ENCODE data around the gene PTAFR. TPM values are rescaled to one million over a fixed set of nuclear protein-coding genes. Genes with fewer than 3 reads are reported as not detected.
"Not testable (repeated sequence)": the region's sequence is repeated elsewhere in the genome, so short reads cannot be mapped to it uniquely, and the experiment has no call there.

PTAFR gene
- total RNA-seq, 1 donor from 2014 or later, result 52.8 TPM

- peaks cover 12% of the 10 kb centered on the region for H3K36me3 ChIP-seq
- intact Hi-C loops (cut with DNase I), result no loop called here
- no peak for ATAC-seq
- DNase-seq, result no peak
- H3K4me1 ChIP-seq, result peaks cover 6% of the 10 kb centered on the region
- no peak overlapping the region for H3K27ac ChIP-seq
- H3K4me3 ChIP-seq, result no peak overlapping the region
- no peaks in the 10 kb centered on the region for H3K27me3 ChIP-seq (ENCODE audit: low read depth)
- no peaks in the 10 kb centered on the region for H3K9me3 ChIP-seq
- TF ChIP-seq, protein P1, sequence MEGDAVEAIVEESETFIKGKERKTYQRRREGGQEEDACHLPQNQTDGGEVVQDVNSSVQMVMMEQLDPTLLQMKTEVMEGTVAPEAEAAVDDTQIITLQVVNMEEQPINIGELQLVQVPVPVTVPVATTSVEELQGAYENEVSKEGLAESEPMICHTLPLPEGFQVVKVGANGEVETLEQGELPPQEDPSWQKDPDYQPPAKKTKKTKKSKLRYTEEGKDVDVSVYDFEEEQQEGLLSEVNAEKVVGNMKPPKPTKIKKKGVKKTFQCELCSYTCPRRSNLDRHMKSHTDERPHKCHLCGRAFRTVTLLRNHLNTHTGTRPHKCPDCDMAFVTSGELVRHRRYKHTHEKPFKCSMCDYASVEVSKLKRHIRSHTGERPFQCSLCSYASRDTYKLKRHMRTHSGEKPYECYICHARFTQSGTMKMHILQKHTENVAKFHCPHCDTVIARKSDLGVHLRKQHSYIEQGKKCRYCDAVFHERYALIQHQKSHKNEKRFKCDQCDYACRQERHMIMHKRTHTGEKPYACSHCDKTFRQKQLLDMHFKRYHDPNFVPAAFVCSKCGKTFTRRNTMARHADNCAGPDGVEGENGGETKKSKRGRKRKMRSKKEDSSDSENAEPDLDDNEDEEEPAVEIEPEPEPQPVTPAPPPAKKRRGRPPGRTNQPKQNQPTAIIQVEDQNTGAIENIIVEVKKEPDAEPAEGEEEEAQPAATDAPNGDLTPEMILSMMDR (IDR thresholded peaks at IDR 0.05), result no peak
Measured at GRCh38 chr1:28145728-28146127, 30.8 kb downstream of the PTAFR start.

- Histone ChIP-seq H3K36me3 (peaks cover 1% of the 10 kb centered on the region), H3K27ac (no peak overlapping the region), H3K4me1 (peaks cover 6% of the 10 kb centered on the region), H3K4me3 (no peak overlapping the region), H3K27me3 (ENCODE audit: low read depth) (no peaks in the 10 kb centered on the region), H3K9me3 (no peaks in the 10 kb centered on the region)
- intact Hi-C loops (cut with DNase I), result no loop called here
- TF ChIP-seq, protein P1 (IDR thresholded peaks at IDR 0.05), result no peak
- DNase-seq, result no peak
- peak in 1 of 2 donors; percentile 54 for ATAC-seq
Measured at GRCh38 chr1:28144203-28145135, 32.0 kb downstream of the PTAFR start.

DNA sequence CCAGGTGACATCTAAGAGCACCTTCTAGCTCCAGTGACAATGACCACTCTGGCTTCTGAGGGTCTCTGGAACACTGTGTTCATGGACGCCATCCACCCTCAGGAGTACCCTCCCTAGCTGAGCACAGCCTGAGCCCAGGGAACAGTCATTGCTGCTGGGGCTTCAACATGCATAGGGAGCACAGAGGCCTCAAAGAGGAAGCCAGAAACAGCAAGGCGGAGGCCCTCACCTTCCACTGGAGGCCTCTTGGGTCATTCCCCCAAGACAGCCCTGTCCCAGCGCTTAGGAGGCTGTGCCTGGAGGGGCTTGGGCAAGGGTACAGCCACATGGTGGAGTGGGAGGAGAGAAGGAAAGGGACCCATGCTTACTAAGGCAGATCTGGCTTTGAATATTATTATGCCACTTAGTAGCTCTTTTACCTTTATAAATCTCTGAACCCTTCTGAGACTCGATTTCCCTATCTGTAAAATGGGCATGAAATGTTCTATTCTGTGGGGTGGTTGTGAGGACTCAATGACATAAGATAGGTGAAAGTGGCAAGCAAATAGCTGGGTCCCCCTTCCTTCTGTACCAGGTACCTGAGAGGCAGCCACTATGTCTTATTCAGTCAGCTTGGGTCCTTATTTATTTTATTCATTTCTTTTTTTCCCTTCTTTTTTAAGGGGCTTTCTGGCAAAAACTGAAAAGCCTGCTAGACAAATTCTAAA is 32.8 kb downstream of the PTAFR start:
- Histone ChIP-seq H3K36me3 (no peaks in the 10 kb centered on the region), H3K27me3 (ENCODE audit: low read depth) (no peaks in the 10 kb centered on the region), H3K27ac (no peak overlapping the region), H3K4me1 (peaks cover 6% of the 10 kb centered on the region), H3K4me3 (no peak overlapping the region), H3K9me3 (no peaks in the 10 kb centered on the region)
- DNase-seq (no peak), ATAC-seq (no peak)
- TF ChIP-seq, protein P1 (IDR thresholded peaks at IDR 0.05), result no peak
- intact Hi-C loops (cut with DNase I), result no loop called here

- ATAC-seq (no peak), DNase-seq (no peak)
- intact Hi-C loops (cut with DNase I), result no loop called here
- peaks cover 6% of the 10 kb centered on the region for H3K4me1 ChIP-seq
- no peaks in the 10 kb centered on the region for H3K9me3 ChIP-seq
- TF ChIP-seq, protein P1 (IDR thresholded peaks at IDR 0.05), result no peak
- no peak overlapping the region for H3K4me3 ChIP-seq
- H3K27me3 ChIP-seq (ENCODE audit: low read depth), result no peaks in the 10 kb centered on the region
- no peaks in the 10 kb centered on the region for H3K36me3 ChIP-seq
- no peak overlapping the region for H3K27ac ChIP-seq
Measured at GRCh38 chr1:28141685-28142084, 34.8 kb downstream of the PTAFR start.

DNA sequence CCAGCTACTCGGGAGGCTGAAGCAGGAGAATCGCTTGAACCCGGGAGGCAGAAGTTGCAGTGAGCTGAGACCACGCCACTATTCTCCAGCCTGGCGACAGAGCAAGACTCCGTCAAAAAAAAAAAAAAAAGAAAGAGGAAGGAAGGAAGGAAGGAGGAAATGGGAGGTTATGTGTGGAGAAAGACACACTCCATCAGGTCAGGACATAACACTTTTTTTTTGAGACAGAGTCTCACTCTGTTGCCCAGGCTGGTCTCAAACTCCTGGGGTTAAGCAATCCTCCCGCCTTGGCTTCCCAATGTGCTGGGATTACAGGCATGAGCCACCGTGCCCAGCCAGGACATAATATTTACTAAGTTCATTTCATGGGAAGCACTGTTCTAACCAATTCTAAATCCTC is 36.6 kb downstream of the PTAFR start:
- ATAC-seq; H3K9me3 ChIP-seq; intact Hi-C loops (cut with DNase I); H3K4me3 ChIP-seq; H3K36me3 ChIP-seq; DNase-seq; H3K27me3 ChIP-seq (ENCODE audit: low read depth); H3K27ac ChIP-seq: not testable (repeated sequence)
- H3K4me1 ChIP-seq, result peaks cover 15% of the 10 kb centered on the region
